GM18909 (cell line): ENCODE measurements around the gene ARHGAP18.
A peak's percentile ranks its signal among the peaks of the same experiment; 100 is the strongest.

Source experiments
- ATAC-seq: cut with Tn5 transposase; IDR thresholded peaks from one replicate; pipeline ENCODE4 v1.9.1; 2021; ENCODE audit warnings: mild to moderate bottlenecking; ENCODE audit not compliant: unreplicated experiment, poor library complexity

Gene ARHGAP18

DNA sequence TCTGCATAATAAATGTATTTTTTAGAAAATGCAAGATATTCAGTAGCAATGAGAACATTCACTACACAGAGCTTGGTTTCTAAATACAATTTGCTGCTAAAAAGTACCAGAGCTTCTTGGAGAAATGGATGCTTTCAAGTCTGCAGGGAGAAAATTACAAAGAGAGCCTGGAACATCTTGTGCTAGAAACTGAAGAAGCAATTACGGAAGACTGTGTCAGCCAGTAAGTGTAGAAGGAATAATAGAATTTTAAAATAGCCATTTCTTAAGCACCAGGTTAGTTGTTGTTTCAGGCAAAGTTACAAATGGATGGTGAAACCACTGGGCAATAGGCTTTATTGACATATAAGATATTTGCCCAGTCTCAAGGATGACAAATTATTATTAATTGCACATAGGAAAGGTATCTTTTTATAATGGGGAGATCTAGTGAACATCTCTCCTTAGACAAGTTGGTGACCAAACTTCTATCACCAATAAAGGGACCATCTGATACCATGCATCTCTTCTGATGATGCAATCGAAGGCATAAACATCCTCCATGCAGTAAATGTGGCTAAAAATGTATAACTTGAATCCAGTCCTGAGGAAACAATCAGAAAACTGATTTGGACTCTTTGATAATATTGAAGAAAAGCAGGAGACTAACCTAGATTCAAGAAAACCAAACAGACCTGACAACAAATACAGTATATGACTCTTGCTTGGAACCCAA, 81.7 kb downstream of the ARHGAP18 start:
- ATAC-seq: no peak

DNA sequence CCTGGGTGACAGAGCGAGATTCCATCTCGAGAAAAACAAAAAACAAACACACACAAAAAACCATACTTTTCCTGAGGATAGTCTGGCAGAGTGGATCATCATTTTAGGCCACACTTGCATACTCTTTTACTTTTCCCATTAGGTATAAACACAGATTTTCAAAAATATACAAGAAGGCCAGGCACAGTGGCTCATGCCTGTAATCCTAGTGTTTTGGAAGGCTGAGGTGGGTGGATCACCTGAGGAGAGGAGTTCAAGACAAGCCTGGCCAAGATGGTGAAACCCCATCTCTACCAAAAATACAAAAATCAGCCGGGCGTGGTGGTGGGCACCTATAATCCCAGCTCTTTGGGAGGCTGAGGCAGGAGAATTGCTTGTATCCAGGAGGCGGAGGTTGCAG, 85.5 kb downstream of the ARHGAP18 start:
- no peak for ATAC-seq

DNA sequence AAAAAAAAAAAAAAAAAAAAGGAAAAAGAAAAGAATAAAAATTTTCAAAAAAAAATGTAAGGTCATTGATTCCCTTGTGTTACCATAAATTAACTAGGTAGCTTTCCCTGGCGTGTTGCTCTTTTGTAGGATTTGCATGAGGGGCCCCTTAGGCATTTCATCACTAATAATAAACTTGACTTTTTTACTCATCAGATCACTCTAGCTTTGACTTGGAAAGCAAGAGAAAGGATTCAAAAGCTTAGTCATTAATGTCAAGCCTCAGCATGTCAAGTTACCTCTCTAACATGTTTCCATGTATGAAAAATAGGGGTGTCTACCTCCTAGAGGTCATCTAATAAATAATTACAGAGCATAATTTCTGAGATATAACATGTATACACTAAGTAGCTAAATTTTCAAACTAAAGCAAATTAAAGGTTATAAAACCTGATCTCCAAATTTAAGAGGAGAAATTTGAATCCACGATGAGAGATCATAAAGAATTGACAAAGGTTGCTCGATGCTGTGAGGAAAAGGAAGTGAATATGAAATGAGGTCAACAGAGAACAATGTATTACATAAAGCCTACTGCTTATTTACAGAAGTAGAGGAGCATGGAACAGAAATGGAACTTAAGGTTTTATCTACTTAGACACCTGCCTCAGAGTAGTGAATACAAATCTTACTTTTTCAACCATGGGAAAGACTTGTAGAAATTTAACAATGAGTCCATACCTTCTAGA, 86.8 kb downstream of the ARHGAP18 start:
- ATAC-seq: peak; percentile 62

GRCh38 chr6:129621252-129621651, 88.7 kb downstream of the ARHGAP18 start:
- no peak for ATAC-seq

DNA sequence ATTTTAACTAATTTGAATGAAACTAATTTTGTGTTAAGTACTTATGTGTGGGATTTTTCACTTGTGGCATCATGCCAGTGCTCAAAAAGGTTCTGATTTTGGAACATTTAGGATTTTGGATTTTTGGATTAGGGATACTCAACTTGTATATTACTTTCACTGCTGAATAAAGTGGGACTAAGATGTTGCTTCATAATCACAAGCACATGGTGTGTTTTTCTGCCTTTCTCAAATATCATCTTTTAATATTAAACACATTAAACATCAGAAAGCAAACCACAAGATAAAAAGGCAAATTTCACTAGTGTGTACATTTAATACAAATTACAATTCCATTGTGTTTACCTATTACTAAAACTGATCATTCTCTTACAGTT, 89.8 kb downstream of the ARHGAP18 start:
- no peak for ATAC-seq

DNA sequence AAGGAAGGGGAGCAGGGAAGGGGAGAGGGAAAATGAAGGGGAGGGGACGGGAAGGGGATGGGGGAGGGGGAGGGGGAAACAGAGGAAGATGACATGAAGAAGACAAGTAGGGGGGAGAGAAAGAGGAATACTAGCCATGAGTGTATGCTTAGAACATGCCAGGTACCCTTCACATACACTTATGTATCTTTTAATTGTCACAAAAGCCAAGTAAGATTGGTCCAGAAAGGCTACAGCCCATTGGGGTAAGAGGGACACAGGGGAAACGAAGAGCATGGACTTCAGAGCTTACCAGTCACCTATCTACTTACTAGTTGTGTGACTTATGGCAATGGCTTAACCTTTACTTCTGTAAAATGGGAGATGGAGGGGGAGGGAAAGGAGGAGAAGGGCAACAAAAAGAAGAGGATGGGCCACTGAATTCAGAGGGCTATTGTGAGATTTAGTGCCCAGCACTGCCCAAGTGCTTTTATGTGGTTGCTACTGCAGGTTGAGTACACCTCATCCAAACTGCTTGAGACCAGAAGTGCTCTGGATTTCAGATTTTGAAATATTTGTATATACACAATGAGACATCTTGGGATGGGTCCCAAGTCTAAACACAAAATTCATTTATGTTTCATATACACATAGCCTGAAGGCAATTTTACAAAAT, 90.3 kb downstream of the ARHGAP18 start:
- ATAC-seq: no peak

GRCh38 chr6:129617986-129618385, 92.0 kb downstream of the ARHGAP18 start:
- no peak for ATAC-seq

- no peak for ATAC-seq
Observed at GRCh38 chr6:129615496-129615895, 94.5 kb downstream of the ARHGAP18 start.

- ATAC-seq: no peak
Observed at GRCh38 chr6:129615020-129615419, 95.0 kb downstream of the ARHGAP18 start.

DNA sequence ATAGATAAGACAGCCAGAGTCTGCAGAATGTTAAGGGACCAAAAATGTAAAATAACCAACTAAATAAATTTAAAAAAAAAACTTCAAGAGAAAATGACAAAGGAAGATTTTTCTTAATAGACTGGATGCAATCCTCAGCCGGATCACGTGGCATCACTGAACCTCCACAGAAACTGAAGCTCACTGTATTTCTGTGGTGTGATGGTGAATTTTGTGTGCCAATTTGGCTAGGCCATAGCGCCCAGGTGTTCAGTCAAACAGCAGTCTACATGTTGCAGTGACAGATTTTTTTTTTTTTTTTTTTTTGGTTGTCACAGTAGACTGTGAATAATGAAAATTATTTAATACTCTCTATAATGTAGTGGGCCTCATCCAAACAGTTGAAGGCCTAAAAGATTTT, 95.5 kb downstream of the ARHGAP18 start:
- no peak for ATAC-seq

- no peak for ATAC-seq
Observed at GRCh38 chr6:129612440-129612839, 97.5 kb downstream of the ARHGAP18 start.

GRCh38 chr6:129609635-129610034, 100.3 kb downstream of the ARHGAP18 start:
- no peak for ATAC-seq

DNA sequence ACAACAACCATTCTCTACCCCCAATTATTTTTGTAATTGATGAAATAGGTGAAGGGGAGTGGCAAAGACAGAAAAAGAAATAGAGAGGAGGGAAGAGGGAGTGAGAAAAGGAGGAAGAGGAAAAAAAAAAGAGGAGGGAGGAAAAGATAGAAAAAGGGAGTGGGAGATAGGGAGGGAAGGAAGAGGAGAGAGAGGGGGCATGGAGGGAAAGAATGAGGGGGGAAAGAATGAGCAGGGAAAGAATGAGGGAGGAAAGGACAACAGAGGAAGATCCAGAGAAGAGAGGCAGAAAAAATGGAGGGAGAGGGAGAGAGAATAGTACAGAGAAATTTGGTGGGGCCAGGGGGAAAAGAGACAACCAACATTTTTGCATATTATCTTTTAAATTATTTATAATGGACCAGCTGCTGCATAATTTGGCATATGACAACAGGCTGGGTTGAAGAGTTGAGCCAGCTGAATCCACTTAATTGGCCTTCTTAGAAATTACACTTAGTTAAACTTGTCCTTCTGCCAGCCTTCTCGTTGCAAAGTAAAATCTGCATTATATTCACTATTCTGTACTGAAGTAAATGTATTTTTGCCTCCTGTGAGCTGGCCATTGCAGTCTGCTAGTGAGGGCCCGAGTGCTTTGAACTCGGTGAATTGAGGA, 101.0 kb downstream of the ARHGAP18 start:
- ATAC-seq: no peak

GRCh38 chr6:129607581-129608186, 102.3 kb downstream of the ARHGAP18 start:
- ATAC-seq: no peak

DNA sequence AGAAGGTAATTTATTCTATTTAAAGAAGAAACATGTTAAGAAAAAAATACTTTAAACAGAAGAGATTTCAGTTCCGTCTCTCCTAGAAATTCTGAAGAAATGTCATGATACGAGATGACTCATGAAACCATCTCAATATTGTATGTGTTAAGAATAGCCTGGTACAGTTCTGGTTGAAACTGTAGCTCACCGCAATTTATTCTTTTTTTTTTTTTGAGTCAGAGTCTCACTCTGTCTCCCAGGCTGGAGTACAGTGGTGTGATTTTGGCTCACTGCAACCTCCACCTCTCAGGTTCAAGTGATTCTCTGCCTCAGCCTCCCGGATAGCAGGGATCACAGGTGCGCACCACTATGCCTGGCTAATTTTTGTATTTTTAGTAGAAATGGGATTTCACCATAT, 103.3 kb downstream of the ARHGAP18 start:
- peak; percentile 54 for ATAC-seq

DNA sequence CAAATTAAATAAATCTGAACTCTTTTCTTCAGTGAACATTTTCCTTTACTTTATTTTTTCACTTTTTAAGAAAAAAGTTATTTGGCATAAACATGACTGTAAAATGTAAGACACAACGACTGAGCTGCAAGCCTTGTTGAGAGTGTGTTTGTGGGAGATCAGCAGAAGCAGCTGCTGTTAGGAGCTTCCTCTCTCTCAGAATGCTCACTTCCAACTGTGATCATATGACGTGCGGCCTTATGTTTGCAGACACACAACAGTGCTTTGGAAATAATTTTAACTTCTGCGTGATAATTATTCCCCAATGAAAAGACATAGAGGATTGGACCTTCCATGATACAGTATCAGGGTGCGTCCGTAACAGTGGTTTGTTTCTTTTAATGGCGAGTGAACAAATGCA, 104.0 kb downstream of the ARHGAP18 start:
- ATAC-seq: no peak

- no peak for ATAC-seq
Observed at GRCh38 chr6:129605095-129605494, 104.9 kb downstream of the ARHGAP18 start.

GRCh38 chr6:129604321-129604720, 105.7 kb downstream of the ARHGAP18 start:
- ATAC-seq: no peak

- ATAC-seq: no peak
Observed at GRCh38 chr6:129603741-129604140, 106.2 kb downstream of the ARHGAP18 start.

DNA sequence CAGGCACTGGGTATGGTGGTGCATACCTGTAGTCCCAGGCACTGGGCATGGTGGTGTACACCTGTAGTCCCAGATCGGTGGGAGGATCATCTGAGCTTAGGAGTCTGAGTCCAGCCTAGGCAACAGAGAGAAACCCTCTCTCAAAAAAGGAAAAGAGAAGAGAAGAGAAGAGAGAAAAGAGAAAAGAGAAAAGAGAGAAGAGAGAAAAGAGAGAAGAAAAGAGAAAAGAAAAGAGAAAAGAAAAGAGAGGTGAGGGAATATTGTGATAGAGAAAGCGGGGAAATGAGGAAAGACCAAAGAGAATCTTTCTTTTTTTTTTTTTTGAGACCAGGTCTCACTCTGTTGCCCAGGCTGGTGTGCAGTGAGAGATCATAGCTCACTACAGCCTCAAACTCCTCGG, 108.7 kb downstream of the ARHGAP18 start:
- no peak for ATAC-seq

DNA sequence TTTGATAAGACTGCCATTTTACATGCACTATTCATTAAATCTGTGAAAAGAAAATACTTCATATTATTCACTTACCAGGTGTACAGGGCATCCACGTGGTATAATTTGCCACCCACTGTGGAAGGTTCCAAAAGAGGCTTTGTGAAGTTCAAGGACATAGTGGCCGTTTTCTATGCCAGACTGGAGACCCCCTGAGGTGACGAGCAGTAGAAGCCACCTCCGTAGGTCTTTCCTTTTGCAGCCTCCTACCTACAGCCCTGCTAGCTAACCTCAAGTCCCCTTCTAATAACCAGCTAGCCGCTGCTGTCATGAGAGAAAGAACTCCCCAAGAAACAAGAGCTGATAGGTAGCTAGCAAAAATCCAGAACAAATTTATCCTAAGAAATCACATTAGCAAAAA, 110.5 kb downstream of the ARHGAP18 start:
- ATAC-seq: no peak
